Esophagus (tissue), 2 donors: ENCODE results near the gene GJC2. TPM values are rescaled to one million over a fixed set of nuclear protein-coding genes. Genes with fewer than 3 reads are reported as not detected.
"Not testable (repeated sequence)": the region's sequence is repeated elsewhere in the genome, so short reads cannot be mapped to it uniquely, and the experiment has no call there.

Experiments used
- H3K27ac ChIP-seq, 2 donors: one replicate each; pipeline ENCODE4 v1.5.1; 2013; ENCODE audit warnings: low read depth in 2 of 2, mild to moderate bottlenecking in 2 of 2, inconsistent platforms in 1 of 2, low read length in 1 of 2, moderate library complexity in 1 of 2
- H3K27me3 ChIP-seq, 2 donors: one replicate each; pipeline ENCODE4 v1.6.1; 2013; ENCODE audit warnings: low read length in 2 of 2, control low read depth in 1 of 2, mild to moderate bottlenecking in 1 of 2; ENCODE audit not compliant: insufficient read depth in 2 of 2, control insufficient read depth in 1 of 2
- H3K36me3 ChIP-seq, 2 donors: one replicate each; pipeline ENCODE4 v1.6.1; 2013; ENCODE audit warnings: low read length in 1 of 2; ENCODE audit not compliant: control insufficient read depth in 2 of 2, insufficient read depth in 2 of 2
- H3K4me1 ChIP-seq, 2 donors: one replicate each; pipeline ENCODE4 v1.6.1; 2013; ENCODE audit warnings: low read length in 1 of 2; ENCODE audit not compliant: control insufficient read depth in 2 of 2, insufficient read depth in 2 of 2
- H3K4me3 ChIP-seq, 2 donors: one replicate each; pipeline ENCODE4 v1.5.1; 2013; ENCODE audit warnings: low read length in 2 of 2, mild to moderate bottlenecking in 2 of 2, low read depth in 1 of 2, moderate library complexity in 1 of 2
- H3K9me3 ChIP-seq, 2 donors: one replicate each; pipeline ENCODE4 v1.6.1; 2013; ENCODE audit warnings: mild to moderate bottlenecking in 2 of 2, low read depth in 1 of 2, low read length in 1 of 2, moderate library complexity in 1 of 2; ENCODE audit not compliant: control insufficient read depth in 2 of 2, insufficient read depth in 1 of 2
- WGBS, 2 donors: extraction: QIAGEN DNeasy Blood & Tissue Kit; methylation state at CpG; one replicate each; pipeline ENCODE4 v1.1.7; 2013; 5-methylcytosine and 5-hydroxymethylcytosine counted together
- polyA plus RNA-seq, 2 donors: library from polyadenylated mRNA; stranded (reverse); fragments of 200-250 nt; gene quantifications; one replicate each; pipeline ENCODE4 v1.2.3, GENCODE V29; 2013
- donor health status: healthy with polysubstance abuse.
- donor health status: Bipolar disorder and iron deficiency.

GJC2 gene
- polyA plus RNA-seq, 2 donors = 0.57 to 0.64 TPM

DNA sequence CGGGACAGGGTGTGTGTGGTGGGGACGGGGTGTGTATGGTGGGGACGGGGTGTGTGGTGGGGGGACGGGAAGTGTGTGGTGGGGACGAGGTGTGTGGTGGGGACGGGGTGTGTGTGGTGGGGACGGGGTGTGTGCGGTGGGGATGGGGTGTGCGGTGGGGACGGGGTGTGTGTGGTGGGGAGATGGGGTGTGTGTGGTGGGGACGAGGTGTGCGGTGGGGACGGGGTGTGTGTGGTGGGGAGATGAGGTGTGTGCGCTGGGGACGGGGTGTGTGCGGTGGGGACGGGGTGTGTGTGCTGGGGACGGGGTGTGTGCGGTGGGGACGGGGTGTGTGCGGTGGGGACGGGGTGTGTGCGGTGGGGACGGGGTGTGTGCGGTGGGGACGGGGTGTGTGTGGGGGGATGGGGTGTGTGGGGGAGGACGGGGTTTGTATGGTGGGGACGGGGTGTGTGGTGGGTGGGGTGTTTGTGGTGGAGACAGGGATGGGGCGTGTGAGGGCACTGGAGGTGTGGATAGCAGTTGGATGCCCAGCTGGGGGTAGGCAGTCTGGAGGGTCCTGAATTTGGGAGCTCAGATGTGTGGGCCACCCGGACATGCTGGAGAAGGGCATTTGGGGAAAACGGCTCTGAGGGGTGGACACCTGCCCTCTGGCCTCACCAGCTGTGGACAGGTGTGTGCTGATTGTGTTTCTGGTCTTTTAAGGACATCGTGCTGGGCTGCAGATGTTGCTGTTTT lies 32.7 kb downstream of the GJC2 start:
- H3K27me3 ChIP-seq = no peaks in the 10 kb centered on the region
- no peak overlapping the region for H3K27ac ChIP-seq
- 92 to 93% methylated on average over 27 to 32 of the region's 32 CpGs for WGBS, 2 donors
- no peaks in the 10 kb centered on the region for H3K4me1 ChIP-seq
- H3K4me3 ChIP-seq = no peak overlapping the region
- no peaks in the 10 kb centered on the region for H3K36me3 ChIP-seq
- H3K9me3 ChIP-seq = no peaks in the 10 kb centered on the region

DNA sequence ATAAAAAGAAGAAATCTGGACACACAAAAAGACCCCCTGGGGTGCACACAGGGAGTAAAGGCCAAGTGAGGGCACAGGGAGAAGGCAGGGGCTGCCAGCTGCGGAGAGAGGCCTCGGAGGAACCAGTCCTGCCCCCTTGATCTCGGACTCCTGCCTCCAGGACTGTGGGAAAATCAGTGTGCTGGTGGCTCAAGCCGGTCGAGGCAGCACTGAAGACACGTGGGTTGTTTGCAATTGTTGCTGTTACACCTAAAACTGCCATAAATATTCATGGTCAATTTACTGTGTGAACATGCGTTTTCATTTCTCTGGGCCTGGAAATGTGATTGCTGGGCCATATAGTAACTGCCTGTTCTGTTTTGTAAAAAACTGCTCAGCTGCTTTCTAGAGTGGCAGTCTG lies 34.4 kb downstream of the GJC2 start:
- Histone ChIP-seq H3K4me3 (no peak overlapping the region), H3K27ac (no peak overlapping the region), H3K36me3 (no peaks in the 10 kb centered on the region), H3K27me3 (no peaks in the 10 kb centered on the region), H3K4me1 (no peaks in the 10 kb centered on the region), H3K9me3 (no peaks in the 10 kb centered on the region)
- WGBS, 2 donors = 79 to 80% methylated on average over 7 of the region's 7 CpGs

GRCh38 chr1:228185641-228185965 lies 35.9 kb downstream of the GJC2 start:
- no peaks in the 10 kb centered on the region for H3K4me1 ChIP-seq
- no peaks in the 10 kb centered on the region for H3K27me3 ChIP-seq
- WGBS, 2 donors = 73 to 77% methylated on average over 11 of the region's 11 CpGs
- H3K36me3 ChIP-seq = no peaks in the 10 kb centered on the region
- H3K9me3 ChIP-seq = no peaks in the 10 kb centered on the region
- H3K4me3 ChIP-seq = no peak overlapping the region
- H3K27ac ChIP-seq = no peak overlapping the region

GRCh38 chr1:228188249-228188648 lies 38.5 kb downstream of the GJC2 start:
- not testable (repeated sequence) for H3K27me3 ChIP-seq

DNA sequence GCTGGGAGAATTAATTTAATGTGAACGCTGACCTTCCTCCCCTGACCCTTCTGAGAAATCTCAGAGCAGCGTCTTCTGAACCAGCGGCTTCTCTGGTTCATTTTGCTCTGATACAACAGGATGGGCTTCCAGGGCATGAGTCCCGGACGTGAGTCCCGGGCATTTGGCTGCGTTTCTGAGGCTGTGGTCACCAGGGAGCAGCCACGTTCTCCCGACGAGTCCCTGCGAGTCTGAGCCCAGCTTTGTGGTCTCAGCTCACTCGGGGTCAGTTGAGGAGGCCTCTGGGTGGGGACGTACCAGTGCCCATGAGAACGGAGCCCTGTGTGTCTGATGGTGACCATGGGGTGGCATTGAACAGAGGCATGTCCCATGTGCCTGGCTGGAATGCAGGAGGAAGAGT lies 40.5 kb downstream of the GJC2 start:
- Histone ChIP-seq H3K4me3 (no peak overlapping the region), H3K36me3 (no peaks in the 10 kb centered on the region), H3K9me3 (no peaks in the 10 kb centered on the region), H3K27ac (no peak overlapping the region), H3K27me3 (no peaks in the 10 kb centered on the region), H3K4me1 (no peaks in the 10 kb centered on the region)
- WGBS, 2 donors = 86 to 87% methylated on average over 14 of the region's 14 CpGs

More at GRCh38 chr1:228188249-228188648, 38.5 kb downstream of the GJC2 start:
- not testable (repeated sequence) for H3K27ac ChIP-seq, H3K4me1 ChIP-seq, H3K36me3 ChIP-seq, H3K9me3 ChIP-seq, H3K4me3 ChIP-seq
- 75 to 83% methylated on average over 2 of the region's 2 CpGs for WGBS, 2 donors

DNA sequence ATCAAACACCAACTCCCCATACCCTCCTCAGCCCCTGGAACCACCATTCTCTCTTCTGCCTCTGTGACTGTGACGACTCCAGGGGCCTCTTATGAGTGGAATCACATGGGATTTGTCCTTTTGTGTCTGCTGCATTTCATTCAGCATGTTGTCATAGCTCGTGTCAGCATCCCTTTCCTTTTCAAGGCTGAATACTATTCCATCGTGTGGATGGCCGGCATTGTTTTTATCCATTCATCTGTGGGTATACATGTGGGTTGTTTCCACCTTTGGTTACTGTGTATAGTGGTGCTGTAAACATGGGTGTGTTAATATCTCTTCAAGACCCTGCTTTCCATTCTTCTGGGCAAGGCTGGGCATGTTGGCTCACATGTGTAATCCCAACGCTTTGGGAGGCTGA lies 41.0 kb downstream of the GJC2 start:
- Histone ChIP-seq H3K4me3 (no peak overlapping the region), H3K9me3 (no peaks in the 10 kb centered on the region), H3K27me3 (no peaks in the 10 kb centered on the region), H3K36me3 (no peaks in the 10 kb centered on the region), H3K27ac (no peak overlapping the region), H3K4me1 (no peaks in the 10 kb centered on the region)
- 88 to 90% methylated on average over 5 of the region's 5 CpGs for WGBS, 2 donors

DNA sequence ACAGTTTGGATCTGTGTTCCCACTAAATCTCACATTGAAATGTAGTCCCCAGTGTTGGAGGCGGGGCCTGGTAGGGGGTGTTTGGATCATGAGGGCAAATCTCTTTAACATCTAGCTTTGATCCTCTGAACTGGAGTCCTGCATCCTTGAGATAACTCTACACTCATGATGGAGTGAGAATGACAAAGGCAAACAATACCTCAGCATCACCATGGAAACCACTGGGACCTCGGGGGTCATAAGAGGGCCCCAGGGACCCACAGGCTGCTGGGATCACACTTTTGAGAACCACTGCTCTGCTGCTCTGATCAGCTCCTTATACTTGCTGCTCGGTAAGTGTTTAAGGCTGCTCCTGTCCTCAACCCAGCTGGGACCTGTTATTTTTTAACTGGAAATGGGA lies 44.7 kb downstream of the GJC2 start:
- H3K36me3 ChIP-seq = no peaks in the 10 kb centered on the region
- H3K4me1 ChIP-seq = no peaks in the 10 kb centered on the region
- H3K9me3 ChIP-seq = no peaks in the 10 kb centered on the region
- no peaks in the 10 kb centered on the region for H3K27me3 ChIP-seq
- no peak overlapping the region for H3K27ac ChIP-seq
- H3K4me3 ChIP-seq = no peak overlapping the region
- WGBS, 2 donors = 77 to 80% methylated on average over 3 of the region's 3 CpGs

GRCh38 chr1:228194921-228195812 lies 45.4 kb downstream of the GJC2 start:
- no peaks in the 10 kb centered on the region for H3K36me3 ChIP-seq
- H3K4me3 ChIP-seq = no peak overlapping the region
- no peak overlapping the region for H3K27ac ChIP-seq
- H3K27me3 ChIP-seq = no peaks in the 10 kb centered on the region
- no peaks in the 10 kb centered on the region for H3K4me1 ChIP-seq
- H3K9me3 ChIP-seq = no peaks in the 10 kb centered on the region
- WGBS, 2 donors = 87 to 92% methylated on average over 8 of the region's 8 CpGs

- Histone ChIP-seq H3K36me3 (no peaks in the 10 kb centered on the region), H3K4me3 (no peak overlapping the region)
Observed at GRCh38 chr1:228197555-228198147, 47.9 kb downstream of the GJC2 start.

More at GRCh38 chr1:228197555-228198147, 47.9 kb downstream of the GJC2 start:
- 94% methylated on average over 4 of the region's 4 CpGs for WGBS, 2 donors
- no peaks in the 10 kb centered on the region for H3K9me3 ChIP-seq
- H3K27me3 ChIP-seq = no peaks in the 10 kb centered on the region
- no peak overlapping the region for H3K27ac ChIP-seq
- no peaks in the 10 kb centered on the region for H3K4me1 ChIP-seq
